GM19328 (cell line): ENCODE results near the gene HOXB9.

Source experiments
- ATAC-seq: cut with Tn5 transposase; IDR thresholded peaks from one replicate; pipeline ENCODE4 v1.9.1; 2021; ENCODE audit warnings: mild to moderate bottlenecking, moderate library complexity; ENCODE audit not compliant: unreplicated experiment

The HOXB9 gene

DNA sequence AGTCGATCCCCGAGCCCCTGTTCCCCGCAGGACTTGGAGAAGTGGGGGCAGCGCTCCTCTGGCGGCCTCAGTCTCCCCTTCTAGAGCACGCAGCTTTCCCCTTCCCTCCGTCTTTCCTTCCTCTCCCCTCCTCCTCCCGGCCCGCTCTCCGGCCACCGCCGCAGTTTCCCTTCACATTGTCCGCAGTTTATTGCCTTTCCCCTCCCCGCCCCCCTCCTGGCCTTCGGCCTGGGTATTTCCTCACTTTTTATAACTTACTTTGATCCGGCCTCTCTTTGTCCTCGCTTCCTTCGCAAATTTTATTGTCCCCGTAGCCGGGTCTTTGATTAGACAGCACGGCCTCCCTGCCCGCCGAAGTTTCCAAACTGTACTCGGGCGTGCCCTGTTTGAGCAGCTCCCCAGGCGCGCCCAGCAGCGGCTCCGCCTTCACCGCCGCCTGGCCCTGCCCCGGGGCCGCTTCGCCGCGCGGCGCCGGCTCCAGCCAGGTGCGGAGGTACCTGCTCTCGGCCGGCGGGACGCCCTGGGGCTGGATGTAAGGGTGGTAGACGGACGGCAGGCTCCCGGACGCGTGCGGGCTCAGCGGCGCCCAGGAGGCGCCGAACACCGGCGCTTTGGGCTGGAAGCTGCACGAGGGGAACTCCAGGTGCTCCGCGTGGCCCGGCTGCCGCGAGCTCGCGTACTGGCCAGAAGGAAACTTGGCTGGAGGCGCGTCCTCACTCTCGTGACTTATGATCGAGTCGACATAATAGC lies 488 bp downstream of the HOXB9 start:
- no peak for ATAC-seq

GRCh38 chr17:48624544-48625494 lies 1.3 kb downstream of the HOXB9 start:
- ATAC-seq: no peak

- ATAC-seq: no peak
Measured at GRCh38 chr17:48624118-48624517, 2.0 kb downstream of the HOXB9 start.

- ATAC-seq: no peak
Measured at GRCh38 chr17:48623583-48623982, 2.6 kb downstream of the HOXB9 start.

- no peak for ATAC-seq
Measured at GRCh38 chr17:48622857-48623256, 3.3 kb downstream of the HOXB9 start.

DNA sequence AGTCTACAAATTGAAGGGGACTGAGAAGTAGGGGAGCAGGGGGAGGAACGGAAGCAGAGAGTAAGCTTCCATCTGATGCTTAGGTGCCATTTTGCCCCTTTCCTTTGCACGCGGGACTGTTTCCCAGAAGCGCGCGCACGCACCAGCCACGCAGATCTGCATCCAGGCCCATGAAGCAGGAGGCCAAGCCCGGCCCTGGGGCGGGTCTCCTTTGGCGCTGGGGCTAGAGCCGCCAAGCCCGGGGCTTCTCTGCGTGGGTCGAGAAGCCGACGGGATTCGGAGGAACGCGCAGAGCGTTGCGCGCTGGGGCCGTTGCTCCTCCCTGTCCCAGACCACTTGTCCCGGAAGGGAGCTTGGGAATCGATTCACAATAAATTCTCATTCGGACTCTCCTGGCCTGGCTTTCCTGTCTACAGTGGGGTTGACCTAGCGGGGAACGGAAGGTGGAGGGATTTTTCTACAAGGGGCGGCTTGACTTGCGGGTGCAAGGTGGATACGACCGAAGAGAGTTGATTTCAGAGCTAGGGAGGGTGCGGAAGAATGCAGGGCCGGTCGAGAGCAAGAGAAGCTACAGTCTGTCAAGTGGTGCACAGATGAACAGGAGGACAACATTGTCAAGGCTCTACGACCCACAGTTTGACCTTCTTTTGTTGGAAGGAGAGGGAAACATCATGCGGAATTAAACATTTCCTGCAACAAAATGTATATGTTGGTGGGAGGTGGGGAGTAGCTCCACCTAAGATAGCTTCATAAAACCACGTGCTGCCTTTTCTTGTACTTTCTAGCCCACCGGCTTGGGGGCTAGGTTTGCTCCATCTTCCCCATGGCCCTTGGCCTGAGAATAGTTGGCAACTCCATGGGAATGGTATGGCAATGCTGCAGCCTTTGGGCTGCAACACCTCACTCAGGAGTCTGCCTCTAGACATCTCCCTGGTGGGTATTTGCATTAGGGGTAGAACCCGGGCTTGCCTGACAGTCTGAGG lies 4.5 kb downstream of the HOXB9 start:
- ATAC-seq: no peak

GRCh38 chr17:48620461-48621139 lies 5.6 kb downstream of the HOXB9 start:
- ATAC-seq: no peak

GRCh38 chr17:48619826-48620449 lies 6.2 kb downstream of the HOXB9 start:
- ATAC-seq: no peak

- no peak for ATAC-seq
Measured at GRCh38 chr17:48618256-48618896, 7.8 kb downstream of the HOXB9 start.

DNA sequence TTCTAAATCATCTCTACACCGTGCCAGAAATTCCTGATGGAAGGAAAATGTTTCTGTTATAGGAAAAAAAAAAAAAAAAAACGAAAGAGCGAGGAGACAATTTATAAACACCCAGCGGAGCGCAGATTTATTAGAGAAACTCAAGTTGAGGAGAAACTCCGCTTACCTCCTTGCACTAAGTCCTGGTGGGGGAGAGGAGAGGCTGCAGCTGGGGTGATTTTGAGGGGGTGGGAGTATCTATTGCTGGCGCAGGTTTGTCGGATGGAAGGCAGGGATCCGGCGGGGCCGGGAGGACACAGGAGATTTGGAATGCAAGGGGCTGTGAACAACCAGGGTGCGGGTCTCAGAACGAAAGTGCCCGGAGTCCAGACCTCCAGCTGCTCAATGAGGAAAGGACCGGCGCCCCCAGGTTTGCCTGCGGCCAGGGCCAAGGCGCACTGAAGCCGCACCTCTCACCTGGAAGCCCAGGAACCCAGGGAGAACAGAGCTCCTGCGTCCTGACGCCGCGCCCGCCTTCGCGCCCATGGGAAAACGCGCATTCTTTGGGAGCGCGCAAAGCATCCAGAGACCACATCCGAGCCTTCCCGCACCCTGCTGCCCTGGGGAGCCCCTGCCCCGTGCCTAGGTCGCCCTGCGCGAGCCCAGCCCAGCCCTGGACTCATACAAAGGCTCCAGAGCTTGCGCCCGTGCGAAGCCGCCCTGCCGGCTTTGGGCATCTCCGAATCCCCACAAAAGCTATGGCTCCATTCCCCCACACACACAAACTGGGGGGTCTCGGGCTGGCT lies 8.5 kb downstream of the HOXB9 start:
- no peak for ATAC-seq

DNA sequence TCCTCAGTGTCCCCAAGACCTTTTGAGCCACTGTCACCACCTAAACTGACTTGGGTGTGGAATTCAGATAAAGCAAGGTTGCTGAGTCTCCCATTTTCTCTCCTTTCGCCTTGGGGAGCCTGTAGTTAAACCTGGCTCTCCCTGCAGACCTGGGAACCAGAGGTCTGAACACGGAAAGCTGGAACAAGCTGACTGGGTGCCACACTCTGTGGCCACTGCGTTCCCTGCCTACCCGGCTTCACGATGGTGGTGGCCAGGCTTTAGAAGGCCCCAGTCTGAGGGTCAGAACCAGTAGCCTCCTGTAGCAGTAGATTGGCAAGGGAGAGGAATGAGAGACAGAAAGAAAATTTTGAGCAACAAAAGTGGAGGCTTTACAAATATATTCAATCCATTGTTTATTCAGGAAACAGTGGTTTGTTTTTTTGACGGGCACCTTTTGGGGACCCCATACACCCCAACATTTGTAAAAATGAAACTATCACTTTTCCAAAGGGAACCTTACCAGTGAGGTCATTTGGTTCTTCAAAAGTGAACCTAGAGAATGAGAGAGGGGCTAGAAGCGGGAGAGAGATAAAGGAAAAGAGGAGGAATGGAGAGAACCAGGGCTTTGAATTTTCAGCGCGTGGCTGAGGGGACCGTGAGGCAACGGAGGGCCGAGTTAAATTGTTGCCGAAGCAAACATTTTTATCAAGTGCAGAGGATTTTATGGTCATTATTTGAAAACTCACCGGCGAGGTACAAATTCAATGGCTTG lies 9.3 kb downstream of the HOXB9 start:
- no peak for ATAC-seq

DNA sequence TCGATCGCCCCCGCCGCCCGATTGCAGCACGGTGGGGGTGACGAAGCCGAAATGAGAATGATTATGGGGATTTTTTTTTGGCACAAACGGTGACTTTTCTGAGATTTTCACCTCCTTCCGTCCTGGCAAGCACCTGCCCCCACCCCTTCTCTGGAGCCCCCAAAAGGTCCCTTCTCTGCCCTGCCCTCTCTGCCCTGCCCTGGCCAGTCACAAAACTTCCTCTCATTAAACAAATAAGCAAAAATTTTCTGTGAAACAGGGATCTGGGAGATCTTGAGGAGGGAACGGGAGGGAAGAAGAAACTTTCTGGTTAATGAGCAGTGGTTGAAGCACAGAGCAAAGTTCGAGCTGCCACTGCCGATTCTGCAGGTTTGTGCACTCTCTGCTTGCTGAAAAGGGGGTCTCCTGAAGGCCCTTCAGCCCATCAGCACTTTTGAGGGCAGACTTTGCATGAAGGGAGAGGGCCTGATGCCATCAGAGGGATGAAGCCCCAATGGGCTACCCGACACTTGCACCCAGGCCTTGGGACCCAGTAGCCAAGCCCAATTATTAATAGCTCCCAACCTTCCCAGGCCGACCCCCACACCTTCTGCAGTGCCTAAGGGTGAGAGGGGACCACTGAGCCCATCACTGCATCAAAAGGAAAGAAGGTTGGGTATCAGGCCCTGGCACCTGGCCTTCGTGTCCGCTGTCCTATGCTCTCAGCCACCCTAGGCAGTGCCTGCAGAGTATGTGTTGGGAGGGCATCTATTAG lies 10.0 kb downstream of the HOXB9 start:
- ATAC-seq: no peak

DNA sequence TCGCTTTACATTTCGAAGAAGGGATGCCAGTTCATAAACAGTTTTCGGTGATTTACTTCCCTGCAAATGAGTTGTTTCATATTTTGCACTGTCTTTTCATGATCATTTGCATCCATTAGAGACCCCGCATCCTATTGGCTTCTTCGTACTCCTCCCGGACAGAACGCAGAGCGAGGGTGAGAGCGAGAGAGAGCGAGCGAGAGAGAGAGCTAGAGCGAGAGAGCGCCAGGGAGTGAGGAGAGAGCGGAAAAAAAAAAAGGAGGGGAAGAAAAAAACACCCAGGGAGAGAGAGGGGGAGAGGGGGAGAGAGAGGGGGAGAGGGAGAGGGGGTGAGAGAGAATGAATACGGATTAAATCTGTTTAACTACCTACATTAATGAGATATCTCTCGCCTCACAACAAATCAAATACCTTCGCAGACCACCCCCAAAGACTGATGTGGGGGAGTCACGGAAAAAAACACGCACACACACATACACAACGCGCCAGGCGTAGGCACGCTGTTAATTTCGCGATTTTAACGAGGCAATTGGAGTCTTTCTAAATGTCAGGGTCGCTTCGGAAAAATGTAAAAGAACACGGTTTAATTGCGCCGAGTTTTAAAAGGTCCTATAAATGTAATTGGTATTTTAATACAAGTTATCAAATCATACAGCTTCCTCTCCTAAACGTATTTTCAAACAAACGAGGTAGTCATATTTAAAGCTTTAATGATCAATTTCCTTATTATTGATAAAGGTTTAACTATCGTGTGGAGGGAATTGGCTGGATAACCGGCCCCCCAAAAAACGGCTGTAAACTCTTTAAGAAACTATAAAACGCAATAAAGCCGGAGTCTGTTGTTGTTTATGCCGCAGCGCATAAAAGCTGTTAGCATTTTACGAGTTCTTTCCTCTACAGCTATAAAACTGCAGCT lies 10.9 kb downstream of the HOXB9 start, which contains the start of gene HOXB8:
HOXB8 (minus strand) TSS at position 246 of the 916 bp plus-strand sequence. CDS start 588 bp downstream, outside the sequence.
- ATAC-seq: no peak

DNA sequence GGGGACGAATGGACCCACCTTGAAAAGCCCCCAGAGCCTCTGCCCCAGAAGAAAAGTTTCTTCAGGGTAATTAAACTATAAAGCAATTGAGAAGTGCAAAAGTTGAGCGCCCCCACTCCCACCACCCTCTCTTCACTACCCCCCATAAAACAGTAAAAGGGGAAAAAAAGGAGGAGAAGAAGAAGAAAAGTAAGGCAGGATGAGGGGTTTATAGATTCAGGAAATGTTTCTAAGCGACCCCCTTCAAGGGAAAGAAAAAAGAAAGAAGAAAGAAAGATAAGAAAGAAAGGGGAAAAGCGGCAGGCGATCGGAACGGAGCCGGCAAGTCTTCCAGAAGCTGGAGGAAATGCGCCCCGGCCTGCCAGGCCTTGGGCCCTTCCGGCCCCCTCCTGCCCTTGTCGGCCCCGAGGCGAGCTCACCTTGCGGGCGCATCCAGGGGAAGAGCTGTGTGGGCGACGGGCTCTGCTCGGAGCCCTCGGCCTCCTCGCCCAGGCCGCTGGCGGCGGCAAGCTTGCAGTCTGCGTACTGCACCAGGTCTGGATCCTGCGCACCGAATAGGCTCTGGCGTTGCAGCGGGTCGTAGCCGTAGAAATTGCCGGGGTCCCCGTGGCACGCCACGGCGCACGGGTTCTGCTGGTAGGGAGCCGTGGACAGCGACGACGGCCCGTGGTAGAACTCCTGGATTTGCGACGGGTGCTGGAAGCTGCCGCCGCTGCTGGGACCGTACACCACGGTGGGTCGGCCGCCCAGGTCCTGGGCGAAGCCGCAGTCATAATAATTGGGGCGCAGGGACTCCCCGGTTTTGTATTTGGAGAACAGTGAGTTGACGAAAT lies 12.1 kb downstream of the HOXB9 start:
- ATAC-seq: no peak
